Left kidney (tissue), 8 donors: ENCODE measurements around the gene CLIC1. TPM values are rescaled to one million over a fixed set of nuclear protein-coding genes. Genes with fewer than 3 reads are reported as not detected.

Experiments
- DNase-seq: peaks from one replicate; pipeline ENCODE4 v3.0.0-alpha.2; 2013
- long read RNA-seq, 8 donors: transcript quantifications; one replicate each; lab custom pipeline, GENCODE V29; 2026
- polyA plus RNA-seq: library from polyadenylated mRNA; unstranded; fragments of 120-200 nt; gene quantifications from one replicate; pipeline ENCODE4 v1.2.1, GENCODE V29; 2013; ENCODE audit not compliant: insufficient read length

The CLIC1 gene
- 268 TPM for polyA plus RNA-seq
- long read RNA-seq, donor 1, transcript CLIC1-208 (6 exons, 1,254 nt), result major isoform, 143 of 278 reads
- long read RNA-seq, donor 1, partial matches to known transcripts, result 124 of 278 reads
- long read RNA-seq, donor 1, other reads (novel, unspliced or antisense), result 9 of 278 reads
- long read RNA-seq, donor 2, transcript CLIC1-208 (6 exons, 1,254 nt), result major isoform, 123 of 178 reads
- long read RNA-seq, donor 2, partial matches to known transcripts, result 54 of 178 reads
- long read RNA-seq, donor 2, other reads (novel, unspliced or antisense), result 0 of 178 reads
- long read RNA-seq, donor 3, transcript CLIC1-208 (6 exons, 1,254 nt), result major isoform, 109 of 145 reads
- long read RNA-seq, donor 3, partial matches to known transcripts, result 33 of 145 reads
- long read RNA-seq, donor 3, other reads (novel, unspliced or antisense), result 0 of 145 reads
- long read RNA-seq, donor 4, transcript CLIC1-208 (6 exons, 1,254 nt), result major isoform, 14 of 39 reads
- long read RNA-seq, donor 4, partial matches to known transcripts, result 25 of 39 reads
- long read RNA-seq, donor 4, other reads (novel, unspliced or antisense), result 0 of 39 reads
- long read RNA-seq, donor 5, transcript CLIC1-208 (6 exons, 1,254 nt), result major isoform, 325 of 396 reads
- long read RNA-seq, donor 5, partial matches to known transcripts, result 66 of 396 reads
- long read RNA-seq, donor 5, other reads (novel, unspliced or antisense), result 0 of 396 reads
- long read RNA-seq, donor 6, transcript CLIC1-208 (6 exons, 1,254 nt), result major isoform, 149 of 241 reads
- long read RNA-seq, donor 6, partial matches to known transcripts, result 81 of 241 reads
- long read RNA-seq, donor 6, other reads (novel, unspliced or antisense), result 9 of 241 reads
- long read RNA-seq, donor 7, transcript CLIC1-208 (6 exons, 1,254 nt), result major isoform, 223 of 363 reads
- long read RNA-seq, donor 7, partial matches to known transcripts, result 139 of 363 reads
- long read RNA-seq, donor 7, other reads (novel, unspliced or antisense), result 0 of 363 reads
- long read RNA-seq, donor 8, transcript CLIC1-208 (6 exons, 1,254 nt), result major isoform, 58 of 77 reads
- long read RNA-seq, donor 8, partial matches to known transcripts, result 18 of 77 reads
- long read RNA-seq, donor 8, other reads (novel, unspliced or antisense), result 0 of 77 reads

DNA sequence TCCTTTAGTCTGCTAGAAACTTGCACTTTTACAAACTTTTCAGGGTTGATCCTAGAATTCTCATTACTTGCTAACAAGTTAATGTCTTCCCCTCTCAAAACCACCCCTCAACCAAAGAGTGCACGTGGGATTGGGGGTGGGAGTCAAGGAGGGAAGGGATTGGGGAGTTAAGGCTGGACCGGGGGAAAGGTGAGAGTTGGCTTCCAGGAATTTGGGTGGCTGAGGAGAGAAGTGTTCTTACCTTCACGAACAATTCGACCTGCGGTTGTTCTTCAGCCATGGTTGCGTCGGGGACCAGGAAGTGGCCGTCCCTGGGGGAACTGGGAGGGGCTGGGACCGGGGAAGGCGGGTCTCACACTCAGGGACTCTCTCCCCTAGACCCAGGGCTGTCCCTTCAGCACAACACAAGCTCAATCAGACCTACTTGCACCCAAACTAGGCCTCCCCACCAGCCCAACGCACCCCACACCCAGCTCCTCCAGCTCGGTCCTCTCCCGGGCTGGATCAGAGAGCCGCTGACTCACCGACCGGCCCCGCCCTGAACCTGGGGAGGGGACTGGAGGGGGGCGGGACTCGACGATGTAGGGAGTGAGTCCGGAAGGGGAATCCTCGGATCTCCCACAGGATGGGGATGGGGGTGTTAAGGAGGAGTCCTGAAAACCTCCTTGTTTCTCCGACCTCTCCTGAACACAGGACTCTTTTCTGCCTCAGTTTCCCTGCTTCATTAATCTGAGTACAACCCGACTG is at the start of gene CLIC1:
Gene CLIC1, minus strand, starts transcription at position 510 of the 747 bp plus-strand sequence. Its CDS starts 230 bp downstream, at position 280.
- peak; percentile 85 for DNase-seq

DNA sequence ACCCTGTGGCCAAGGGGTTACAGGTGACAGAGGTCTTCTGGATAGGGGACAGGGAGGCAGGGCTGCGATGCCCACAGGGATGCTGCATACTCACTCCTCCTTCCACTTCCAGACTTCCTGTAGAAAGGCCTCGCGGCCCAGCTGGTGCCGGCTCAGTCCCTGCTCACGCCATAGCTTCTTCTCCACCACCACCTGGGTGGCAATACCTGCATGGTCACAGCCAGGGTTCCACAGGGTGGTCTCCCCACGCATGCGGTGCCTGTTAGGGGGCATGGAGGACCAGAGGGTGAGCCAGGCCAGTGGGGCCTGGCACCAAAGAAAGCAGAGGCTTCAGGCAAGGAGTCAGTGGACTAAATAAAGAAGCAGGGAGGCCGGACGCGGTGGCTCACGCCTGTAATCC is 49.1 kb upstream of the CLIC1 start:
- DNase-seq, result no peak

DNA sequence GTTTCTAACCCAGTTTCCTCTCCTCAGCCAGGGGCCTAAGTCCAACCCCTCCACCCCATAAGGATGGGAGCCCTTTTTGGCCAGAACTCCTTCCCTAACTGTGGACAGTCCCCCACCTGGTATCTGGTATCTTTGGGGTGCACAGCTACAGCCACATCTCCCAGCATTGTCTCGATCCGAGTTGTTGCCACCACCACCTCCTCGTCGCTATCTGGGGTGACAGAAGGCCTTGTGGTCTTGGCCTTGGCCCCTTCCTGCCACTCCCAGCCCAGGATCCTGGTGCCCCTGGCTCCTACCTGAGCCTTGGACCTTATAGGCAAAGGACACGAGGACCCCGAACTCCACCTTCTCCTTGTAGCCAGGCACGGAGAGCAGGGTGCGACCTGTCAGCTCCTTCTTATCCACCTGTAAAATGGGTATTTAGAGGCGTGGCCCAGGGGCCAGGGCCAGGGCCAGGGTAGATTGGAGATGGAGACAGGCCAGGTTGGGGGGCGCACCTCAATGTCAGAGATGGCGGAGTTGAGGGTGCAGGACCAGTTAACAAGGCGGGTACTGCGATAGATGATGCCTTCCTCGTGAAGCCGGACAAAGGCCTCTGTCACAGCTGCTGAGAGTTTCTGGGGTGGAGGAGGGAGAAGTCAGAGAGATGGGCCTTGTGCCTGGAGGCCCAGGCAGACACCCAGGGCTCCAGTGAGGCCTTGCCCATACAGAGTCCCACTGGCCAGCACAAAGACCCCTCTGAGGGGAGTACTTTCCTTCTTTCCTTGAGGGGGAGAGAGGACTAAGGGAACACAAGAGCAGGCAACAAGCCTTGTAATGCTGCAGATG is 48.0 kb upstream of the CLIC1 start:
- no peak for DNase-seq

GRCh38 chr6:31782126-31782855 is 46.0 kb upstream of the CLIC1 start:
- no peak for DNase-seq

- no peak for DNase-seq
Observed at GRCh38 chr6:31781244-31782125, 45.2 kb upstream of the CLIC1 start.

DNA sequence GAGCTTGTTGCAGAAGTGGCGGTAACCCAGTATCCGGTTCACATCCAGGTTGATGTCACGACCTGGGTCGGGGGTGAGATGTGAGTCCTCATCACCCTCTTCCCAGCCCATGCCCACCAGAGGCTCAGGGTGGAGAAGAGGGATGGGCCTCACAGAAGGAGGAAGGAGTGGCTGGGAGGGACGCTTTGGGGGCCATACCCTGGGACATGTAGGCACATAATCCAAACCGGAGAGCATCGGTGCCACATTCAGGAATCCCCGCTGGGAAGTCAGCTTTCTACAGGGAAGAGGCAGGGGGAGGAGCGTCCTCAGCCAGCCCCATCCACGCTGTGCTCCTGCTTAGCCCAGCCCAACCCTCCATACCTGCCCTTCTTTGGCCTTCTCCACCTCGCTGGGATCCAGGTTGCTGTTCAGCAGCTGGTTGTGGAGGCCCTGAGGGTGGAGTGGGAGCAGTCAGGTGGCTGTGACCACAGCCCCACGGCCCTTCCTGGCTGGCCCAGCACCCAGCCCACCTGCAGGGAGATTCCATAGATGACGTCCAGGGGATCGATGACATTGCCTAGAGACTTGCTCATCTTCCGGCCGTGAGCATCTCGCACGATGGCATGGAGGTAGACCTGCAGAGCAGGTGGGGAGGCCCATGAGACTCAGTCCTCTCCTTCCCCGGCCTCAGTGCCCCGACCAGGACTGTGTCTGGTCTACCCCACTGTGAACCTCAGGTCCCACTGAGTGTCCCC is 44.3 kb upstream of the CLIC1 start:
- DNase-seq, result no peak

DNA sequence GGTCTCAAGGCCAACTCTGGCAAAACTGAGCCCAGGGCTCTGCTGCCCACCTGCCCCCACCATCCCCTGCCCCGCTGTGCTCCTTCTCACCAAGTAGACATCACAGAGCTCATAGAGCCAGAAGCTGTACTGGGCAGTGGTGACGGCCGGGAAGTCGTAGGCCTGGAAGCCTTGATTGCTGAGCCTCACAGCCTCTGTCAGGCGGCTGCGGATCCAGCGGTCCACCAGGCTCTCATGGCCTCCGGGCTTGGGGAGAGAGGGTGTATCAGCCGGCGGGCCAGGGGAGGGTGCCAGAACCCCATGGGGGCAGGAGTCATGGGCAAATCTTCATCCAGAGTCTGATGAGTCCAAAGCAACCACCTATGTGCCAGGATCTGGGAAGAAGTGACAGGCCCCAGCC is 43.6 kb upstream of the CLIC1 start:
- no peak for DNase-seq

DNA sequence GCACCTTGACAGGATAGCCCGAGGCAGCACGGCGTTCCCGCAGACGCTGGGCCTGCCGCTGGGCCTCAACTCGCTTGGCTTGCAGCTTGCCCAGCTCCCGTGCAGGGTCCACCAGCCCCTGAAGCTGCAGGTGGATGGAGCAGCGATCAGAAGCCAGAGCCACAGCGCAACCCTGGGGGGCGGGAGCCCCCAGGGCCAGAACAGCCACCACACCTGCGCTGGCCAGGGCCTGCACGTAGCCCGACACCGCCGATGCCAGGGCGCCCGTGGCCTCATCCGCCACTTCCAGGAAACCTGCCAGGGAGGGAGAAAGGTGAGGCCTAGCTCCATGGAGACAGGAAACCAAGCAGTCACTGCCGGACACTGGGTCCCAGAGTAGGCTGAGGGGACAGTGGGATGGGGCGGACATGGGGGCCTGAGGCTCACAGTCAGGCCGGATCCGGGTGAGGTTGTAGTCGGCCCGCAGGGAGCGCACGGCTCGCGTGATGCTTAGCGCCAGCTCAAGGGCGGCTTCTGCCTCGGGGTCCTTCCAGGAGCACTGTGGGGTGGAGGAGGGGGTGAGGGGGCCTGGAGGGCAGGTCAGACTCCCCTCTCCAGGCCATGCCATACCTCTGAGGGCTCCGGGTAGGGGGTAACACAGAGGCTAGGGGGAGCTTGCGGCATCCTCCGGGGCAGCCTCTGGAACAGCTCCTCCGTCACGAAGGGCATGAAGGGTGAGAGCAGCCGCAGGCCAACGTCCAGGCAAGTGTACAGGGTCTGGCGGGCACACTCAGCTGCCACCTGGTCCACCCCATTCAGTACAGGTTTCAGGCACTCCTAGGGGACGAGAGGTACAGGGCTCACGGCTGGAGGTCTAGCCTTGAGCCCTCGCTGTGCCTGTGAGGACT is 42.9 kb upstream of the CLIC1 start:
- DNase-seq, result no peak

GRCh38 chr6:31778193-31778592 is 41.9 kb upstream of the CLIC1 start:
- no peak for DNase-seq

- no peak for DNase-seq
Observed at GRCh38 chr6:31777667-31778050, 41.3 kb upstream of the CLIC1 start.

DNA sequence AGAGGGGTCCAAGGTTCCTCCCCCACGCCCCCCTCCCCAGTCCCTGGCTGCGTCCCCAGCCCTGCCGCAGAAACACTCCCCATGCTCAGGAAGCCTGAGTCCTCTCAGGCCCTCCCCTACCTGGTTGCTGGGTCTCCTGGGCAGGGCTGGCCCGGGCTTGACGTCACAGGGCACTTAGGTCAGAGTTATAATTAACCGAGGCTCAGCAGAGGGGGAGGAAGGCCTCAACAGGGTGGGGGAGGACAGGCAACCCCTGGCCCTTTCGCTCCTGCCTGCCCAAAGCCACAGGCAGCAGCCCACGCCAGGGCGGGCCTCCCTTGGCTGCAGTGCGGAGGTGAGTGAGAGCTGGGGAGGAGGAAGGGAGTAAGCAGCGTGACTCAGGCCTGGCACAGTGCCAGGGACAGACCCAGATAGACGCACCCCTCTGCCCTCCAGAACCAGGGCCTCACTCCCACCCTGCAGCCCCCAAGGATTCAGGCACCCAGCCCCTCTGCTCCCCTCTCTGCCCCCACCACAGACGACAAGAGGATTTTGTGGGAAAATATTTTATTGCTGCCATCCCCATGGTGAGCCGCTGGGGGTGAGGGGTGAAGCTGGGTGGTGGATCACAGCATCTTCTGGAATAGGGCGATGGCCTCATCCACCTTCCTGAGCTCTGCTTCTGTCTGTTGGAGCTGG is 40.8 kb upstream of the CLIC1 start, which contains the start of gene VWA7:
Gene VWA7, minus strand, starts transcription at position 340 of the 678 bp plus-strand sequence. CDS start 549 bp downstream, outside the sequence.
- DNase-seq, result peak; percentile 86

GRCh38 chr6:31776485-31776988 is 40.2 kb upstream of the CLIC1 start:
- no peak for DNase-seq

- DNase-seq, result no peak
Observed at GRCh38 chr6:31775633-31776484, 39.5 kb upstream of the CLIC1 start.

- no peak for DNase-seq
Observed at GRCh38 chr6:31775184-31775583, 38.9 kb upstream of the CLIC1 start.

DNA sequence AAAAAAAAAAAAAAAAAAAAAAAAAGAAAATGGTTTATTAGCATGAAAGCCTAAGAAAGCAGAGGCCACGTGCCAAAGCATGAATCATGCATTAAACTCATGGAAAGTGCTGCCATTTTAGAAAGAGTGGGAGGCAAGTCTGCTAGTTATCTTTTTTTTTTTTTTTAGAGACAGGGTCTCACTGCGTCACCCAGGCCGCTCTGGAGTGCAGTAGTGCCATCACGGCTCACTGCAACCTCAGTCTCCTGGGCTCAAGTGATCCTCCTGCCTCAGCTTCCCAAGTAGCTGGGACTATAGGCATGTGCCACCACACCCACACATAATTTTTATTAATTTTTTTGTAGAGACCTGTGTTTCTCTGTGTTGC is 35.6 kb upstream of the CLIC1 start:
- no peak for DNase-seq
